HepG2 (cell line): ENCODE measurements around the gene TBX10. TPM values are rescaled to one million over a fixed set of nuclear protein-coding genes. Genes with fewer than 3 reads are reported as not detected.

Experiments
- CEBPG ChIP-seq: IDR thresholded peaks from 2 replicates; pipeline ENCODE4 v1.6.1; 2016
- GATAD2A ChIP-seq: IDR thresholded peaks from 2 replicates; pipeline ENCODE4 v1.6.1; 2016
- MXD3 ChIP-seq: IDR thresholded peaks from 2 replicates; pipeline ENCODE4 v1.6.1; 2016; ENCODE audit warnings: mild to moderate bottlenecking, missing biosample characterization, missing genetic modification reagents
- MYC ChIP-seq: sonication (generic); formaldehyde crosslinking; IDR thresholded peaks from 2 replicates; pipeline ENCODE4 v1.9.0; 2021; ENCODE audit warnings: missing genetic modification reagents, borderline replicate concordance
- SRF ChIP-seq: IDR thresholded peaks from 2 replicates; pipeline ENCODE4 v1.6.1; 2011; ENCODE audit warnings: mild to moderate bottlenecking, low read depth, low read length, moderate library complexity
- THAP11 ChIP-seq: IDR thresholded peaks from 2 replicates; pipeline ENCODE4 v1.6.1; 2016; ENCODE audit warnings: missing biosample characterization, missing genetic modification reagents
- U2AF1 ChIP-seq: fragments of 200-400 bp; formaldehyde crosslinking; optimal IDR thresholded peaks from 2 replicates; pipeline ENCODE3; 2017; ENCODE audit warnings: mild to moderate bottlenecking, low read depth, low read length
- ZNF558 ChIP-seq: sonication (generic); formaldehyde crosslinking; IDR thresholded peaks from 2 replicates; pipeline ENCODE4 v1.9.0; 2022; ENCODE audit warnings: mild to moderate bottlenecking, missing genetic modification reagents, borderline replicate concordance
- ZNF572 ChIP-seq: sonication (generic); formaldehyde crosslinking; IDR thresholded peaks from 2 replicates; pipeline ENCODE4 v1.5.1; 2020; ENCODE audit warnings: mild to moderate bottlenecking, missing genetic modification reagents
- ZSCAN5A ChIP-seq: sonication (generic); formaldehyde crosslinking; IDR thresholded peaks from 2 replicates; pipeline ENCODE4 v1.8.0; 2022; ENCODE audit warnings: mild to moderate bottlenecking, missing genetic modification reagents, borderline replicate concordance
- polyA plus RNA-seq, 8 experiments: library from polyadenylated mRNA; depleted of rRNA in 3 of 8; stranded (reverse) in 7 of 8; unstranded in 1 of 8; fragments of >200 nt; fragmentation: Illumina TruSeq in 4 of 8; extraction: Trizol in 4 of 8; gene quantifications; 2 replicates each; pipeline versions ENCODE4 v1.2.1 to v1.2.3, GENCODE V29; 2011 to 2016; ENCODE audit warnings: low read depth in 4 of 8, missing spikeins in 1 of 8, mixed read lengths in 1 of 8; ENCODE audit not compliant: insufficient read depth in 1 of 8
- total RNA-seq, 5 experiments: library from RNA; depleted of rRNA; stranded (reverse); fragments of >200 nt; fragmentation: Illumina TruSeq; extraction: Trizol; gene quantifications; 2 replicates each; pipeline ENCODE4 v1.2.3, GENCODE V29; 2016; ENCODE audit warnings: low read depth in 1 of 5
- TF ChIP-seq, protein P1 (sequence below): sonication (generic); formaldehyde crosslinking; IDR thresholded peaks from 2 replicates; pipeline ENCODE4; 2020; ENCODE audit warnings: missing genetic modification reagents, mild to moderate bottlenecking, borderline replicate concordance
- TF ChIP-seq, protein P2 (sequence below): sonication (generic); formaldehyde crosslinking; IDR thresholded peaks from 2 replicates; pipeline ENCODE4 v1.8.0; 2022; ENCODE audit warnings: missing genetic modification reagents, mild to moderate bottlenecking, moderate library complexity, borderline replicate concordance
- TF ChIP-seq, protein P3 (sequence below): sonication (generic); formaldehyde crosslinking; IDR thresholded peaks from one replicate; pipeline ENCODE4 v1.5.1; 2020; ENCODE audit warnings: mild to moderate bottlenecking, missing genetic modification reagents; ENCODE audit errors: not compliant biosample characterization

Gene TBX10
- total and polyA plus RNA-seq, 2 of the 13 experiments (the other 11 are each of a cell fraction or from before 2014, with no cell fraction given): 0.27 to 1.7 TPM

- TF ChIP-seq, protein P1, sequence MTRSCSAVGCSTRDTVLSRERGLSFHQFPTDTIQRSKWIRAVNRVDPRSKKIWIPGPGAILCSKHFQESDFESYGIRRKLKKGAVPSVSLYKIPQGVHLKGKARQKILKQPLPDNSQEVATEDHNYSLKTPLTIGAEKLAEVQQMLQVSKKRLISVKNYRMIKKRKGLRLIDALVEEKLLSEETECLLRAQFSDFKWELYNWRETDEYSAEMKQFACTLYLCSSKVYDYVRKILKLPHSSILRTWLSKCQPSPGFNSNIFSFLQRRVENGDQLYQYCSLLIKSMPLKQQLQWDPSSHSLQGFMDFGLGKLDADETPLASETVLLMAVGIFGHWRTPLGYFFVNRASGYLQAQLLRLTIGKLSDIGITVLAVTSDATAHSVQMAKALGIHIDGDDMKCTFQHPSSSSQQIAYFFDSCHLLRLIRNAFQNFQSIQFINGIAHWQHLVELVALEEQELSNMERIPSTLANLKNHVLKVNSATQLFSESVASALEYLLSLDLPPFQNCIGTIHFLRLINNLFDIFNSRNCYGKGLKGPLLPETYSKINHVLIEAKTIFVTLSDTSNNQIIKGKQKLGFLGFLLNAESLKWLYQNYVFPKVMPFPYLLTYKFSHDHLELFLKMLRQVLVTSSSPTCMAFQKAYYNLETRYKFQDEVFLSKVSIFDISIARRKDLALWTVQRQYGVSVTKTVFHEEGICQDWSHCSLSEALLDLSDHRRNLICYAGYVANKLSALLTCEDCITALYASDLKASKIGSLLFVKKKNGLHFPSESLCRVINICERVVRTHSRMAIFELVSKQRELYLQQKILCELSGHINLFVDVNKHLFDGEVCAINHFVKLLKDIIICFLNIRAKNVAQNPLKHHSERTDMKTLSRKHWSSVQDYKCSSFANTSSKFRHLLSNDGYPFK (CRISPR knock-in tag): no peak
- TF ChIP-seq ZNF558 (CRISPR knock-in tag) (no peak), SRF (no peak), MXD3 (CRISPR knock-in tag) (no peak), ZNF572 (CRISPR knock-in tag) (no peak), THAP11 (CRISPR knock-in tag) (no peak), GATAD2A (CRISPR knock-in tag) (no peak), CEBPG (CRISPR knock-in tag) (no peak), MYC (CRISPR knock-in tag) (0 out of 2 replicates have a peak, but pooled peaks have one; percentile 1), U2AF1 (no peak), ZSCAN5A (CRISPR knock-in tag) (no peak)
- TF ChIP-seq, protein P2, sequence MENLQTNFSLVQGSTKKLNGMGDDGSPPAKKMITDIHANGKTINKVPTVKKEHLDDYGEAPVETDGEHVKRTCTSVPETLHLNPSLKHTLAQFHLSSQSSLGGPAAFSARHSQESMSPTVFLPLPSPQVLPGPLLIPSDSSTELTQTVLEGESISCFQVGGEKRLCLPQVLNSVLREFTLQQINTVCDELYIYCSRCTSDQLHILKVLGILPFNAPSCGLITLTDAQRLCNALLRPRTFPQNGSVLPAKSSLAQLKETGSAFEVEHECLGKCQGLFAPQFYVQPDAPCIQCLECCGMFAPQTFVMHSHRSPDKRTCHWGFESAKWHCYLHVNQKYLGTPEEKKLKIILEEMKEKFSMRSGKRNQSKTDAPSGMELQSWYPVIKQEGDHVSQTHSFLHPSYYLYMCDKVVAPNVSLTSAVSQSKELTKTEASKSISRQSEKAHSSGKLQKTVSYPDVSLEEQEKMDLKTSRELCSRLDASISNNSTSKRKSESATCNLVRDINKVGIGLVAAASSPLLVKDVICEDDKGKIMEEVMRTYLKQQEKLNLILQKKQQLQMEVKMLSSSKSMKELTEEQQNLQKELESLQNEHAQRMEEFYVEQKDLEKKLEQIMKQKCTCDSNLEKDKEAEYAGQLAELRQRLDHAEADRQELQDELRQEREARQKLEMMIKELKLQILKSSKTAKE: peak; percentile 47; the same call in 1 of the 2 replicates
- TF ChIP-seq, protein P3, sequence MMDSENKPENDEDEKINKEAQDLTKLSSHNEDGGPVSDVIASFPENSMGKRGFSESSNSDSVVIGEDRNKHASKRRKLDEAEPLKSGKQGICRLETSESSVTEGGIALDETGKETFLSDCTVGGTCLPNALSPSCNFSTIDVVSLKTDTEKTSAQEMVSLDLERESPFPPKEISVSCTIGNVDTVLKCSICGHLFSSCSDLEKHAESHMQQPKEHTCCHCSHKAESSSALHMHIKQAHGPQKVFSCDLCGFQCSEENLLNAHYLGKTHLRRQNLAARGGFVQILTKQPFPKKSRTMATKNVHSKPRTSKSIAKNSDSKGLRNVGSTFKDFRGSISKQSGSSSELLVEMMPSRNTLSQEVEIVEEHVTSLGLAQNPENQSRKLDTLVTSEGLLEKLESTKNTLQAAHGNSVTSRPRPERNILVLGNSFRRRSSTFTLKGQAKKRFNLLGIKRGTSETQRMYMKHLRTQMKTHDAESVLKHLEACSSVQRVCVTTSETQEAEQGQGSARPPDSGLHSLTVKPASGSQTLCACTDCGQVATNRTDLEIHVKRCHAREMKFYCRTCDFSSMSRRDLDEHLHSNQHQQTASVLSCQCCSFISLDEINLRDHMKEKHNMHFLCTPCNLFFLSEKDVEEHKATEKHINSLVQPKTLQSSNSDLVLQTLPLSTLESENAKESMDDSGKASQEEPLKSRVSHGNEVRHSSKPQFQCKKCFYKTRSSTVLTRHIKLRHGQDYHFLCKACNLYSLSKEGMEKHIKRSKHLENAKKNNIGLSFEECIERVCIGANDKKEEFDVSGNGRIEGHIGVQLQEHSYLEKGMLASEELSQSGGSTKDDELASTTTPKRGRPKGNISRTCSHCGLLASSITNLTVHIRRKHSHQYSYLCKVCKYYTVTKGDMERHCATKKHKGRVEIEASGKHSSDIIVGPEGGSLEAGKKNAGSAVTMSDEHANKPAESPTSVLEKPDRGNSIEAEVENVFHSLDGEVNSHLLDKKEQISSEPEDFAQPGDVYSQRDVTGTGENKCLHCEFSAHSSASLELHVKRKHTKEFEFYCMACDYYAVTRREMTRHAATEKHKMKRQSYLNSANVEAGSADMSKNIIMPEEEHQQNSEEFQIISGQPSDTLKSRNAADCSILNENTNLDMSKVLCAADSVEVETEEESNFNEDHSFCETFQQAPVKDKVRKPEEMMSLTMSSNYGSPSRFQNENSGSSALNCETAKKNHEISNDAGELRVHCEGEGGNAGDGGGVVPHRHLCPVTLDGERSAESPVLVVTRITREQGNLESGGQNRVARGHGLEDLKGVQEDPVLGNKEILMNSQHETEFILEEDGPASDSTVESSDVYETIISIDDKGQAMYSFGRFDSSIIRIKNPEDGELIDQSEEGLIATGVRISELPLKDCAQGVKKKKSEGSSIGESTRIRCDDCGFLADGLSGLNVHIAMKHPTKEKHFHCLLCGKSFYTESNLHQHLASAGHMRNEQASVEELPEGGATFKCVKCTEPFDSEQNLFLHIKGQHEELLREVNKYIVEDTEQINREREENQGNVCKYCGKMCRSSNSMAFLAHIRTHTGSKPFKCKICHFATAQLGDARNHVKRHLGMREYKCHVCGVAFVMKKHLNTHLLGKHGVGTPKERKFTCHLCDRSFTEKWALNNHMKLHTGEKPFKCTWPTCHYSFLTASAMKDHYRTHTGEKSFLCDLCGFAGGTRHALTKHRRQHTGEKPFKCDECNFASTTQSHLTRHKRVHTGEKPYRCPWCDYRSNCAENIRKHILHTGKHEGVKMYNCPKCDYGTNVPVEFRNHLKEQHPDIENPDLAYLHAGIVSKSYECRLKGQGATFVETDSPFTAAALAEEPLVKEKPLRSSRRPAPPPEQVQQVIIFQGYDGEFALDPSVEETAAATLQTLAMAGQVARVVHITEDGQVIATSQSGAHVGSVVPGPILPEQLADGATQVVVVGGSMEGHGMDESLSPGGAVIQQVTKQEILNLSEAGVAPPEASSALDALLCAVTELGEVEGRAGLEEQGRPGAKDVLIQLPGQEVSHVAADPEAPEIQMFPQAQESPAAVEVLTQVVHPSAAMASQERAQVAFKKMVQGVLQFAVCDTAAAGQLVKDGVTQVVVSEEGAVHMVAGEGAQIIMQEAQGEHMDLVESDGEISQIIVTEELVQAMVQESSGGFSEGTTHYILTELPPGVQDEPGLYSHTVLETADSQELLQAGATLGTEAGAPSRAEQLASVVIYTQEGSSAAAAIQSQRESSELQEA (CRISPR knock-in tag): no peak
Observed at GRCh38 chr11:67649634-67650510, 10.3 kb upstream of the TBX10 start (continued).
